Fibroblast of peridontal ligament (primary cell): Measurements from ENCODE around the gene OLFM4.

Source experiments
- DNase-seq: peaks from one replicate; pipeline ENCODE4 v3.0.0-alpha.2; 2010; ENCODE audit errors: extremely low read depth

OLFM4 gene

DNA sequence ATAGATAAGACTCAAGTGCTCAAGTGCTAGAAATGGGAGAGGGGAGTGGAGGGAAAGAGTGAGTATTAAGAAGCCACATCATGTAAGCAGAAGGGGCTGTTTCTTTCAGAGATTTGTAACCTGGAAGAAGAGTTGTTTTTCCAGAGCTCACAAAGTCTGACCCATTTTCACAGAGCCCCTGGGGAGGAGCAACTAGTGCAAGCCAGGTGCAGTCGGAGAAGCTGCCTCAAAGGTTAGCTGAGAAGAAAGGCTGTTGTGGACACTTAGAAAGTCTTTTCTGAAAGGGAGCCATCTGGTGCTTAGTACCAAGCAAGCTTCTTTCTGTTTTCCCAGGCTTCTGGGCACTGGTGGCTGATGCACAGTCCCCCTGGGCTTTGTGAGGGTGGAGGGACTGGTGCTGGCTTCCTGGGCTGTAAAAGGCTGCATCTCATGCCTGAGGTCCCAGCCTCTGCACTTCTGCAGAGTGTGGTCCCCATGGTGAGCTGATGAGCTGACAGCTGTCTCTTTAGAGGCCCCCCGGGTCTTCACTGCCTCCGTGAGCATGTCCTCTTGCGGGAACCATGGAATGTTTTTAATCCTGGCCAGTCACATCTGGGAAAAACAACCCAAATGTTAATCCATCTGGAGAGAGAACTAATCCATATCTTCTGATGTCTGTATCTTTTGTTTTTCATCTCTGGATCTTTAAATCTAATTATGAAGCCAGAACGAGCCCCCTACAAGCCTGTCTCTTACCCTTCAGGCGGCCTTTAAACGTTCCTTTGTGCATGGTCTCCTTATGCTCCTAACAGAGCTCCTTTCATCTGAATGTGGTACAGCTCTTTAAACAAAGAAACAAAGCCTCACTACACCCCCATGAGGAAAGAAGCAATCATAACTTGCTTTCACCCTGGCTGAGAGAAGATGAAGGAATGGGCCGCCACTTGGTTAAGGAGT is 40.2 kb downstream of the OLFM4 start:
- DNase-seq, result no peak

DNA sequence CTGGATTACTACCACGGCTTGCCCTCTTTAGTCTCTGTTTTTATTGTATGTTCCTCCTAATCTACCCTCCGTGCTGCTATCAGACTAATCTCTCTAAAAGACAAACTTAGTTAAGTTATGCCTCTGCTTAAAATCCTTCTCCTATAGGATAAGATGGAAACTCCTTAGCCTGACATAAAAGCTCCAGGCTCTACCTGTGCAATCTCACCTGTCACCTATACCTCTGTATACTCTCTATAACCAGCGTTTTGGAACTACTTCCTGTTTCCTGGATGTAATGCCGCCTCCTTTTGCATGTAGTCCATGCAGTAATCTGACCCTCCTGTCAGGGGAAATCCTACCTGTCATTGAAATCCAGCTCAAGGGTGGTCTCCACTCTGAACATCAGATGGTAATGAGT is 41.2 kb downstream of the OLFM4 start:
- no peak for DNase-seq

GRCh38 chr13:53073711-53074110 is 45.1 kb downstream of the OLFM4 start:
- no peak for DNase-seq

- no peak for DNase-seq
These were observed 45.5 kb downstream of the OLFM4 start for GRCh38 chr13:53074114-53074513.

DNA sequence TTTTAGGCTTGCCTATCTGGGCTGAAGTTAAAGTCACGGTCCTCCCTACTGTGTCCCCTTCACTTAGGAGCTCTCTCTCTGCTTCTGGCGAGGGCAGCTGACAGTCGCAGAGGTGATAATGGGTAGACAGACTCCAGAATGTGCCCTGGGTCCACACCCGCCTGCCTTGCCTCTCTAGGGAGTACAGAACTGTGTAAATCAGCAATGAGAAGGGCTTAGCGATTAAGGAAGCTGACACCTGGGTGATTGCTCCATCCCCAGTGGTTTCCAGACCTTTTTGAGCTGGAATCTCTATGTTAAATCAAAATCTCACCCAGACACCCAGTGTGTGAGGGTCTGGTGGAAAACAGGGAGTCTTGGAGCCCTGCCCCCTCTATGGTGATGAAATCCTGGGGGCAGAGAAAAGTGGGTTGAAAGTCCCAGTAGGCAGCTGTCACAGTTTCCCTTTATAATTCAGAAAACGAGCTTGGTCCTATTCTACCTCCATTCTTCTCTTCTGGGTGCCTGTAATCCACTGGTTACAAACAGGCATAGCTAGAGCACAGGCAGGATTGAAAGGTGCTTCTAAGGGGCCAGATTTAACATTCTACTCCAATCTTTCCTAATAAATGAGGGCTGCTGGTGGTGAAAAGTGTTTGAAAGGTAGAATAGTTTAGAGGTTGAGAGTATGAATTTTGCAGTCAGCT is 46.9 kb downstream of the OLFM4 start:
- DNase-seq, result no peak

GRCh38 chr13:53079691-53080090 is 51.1 kb downstream of the OLFM4 start:
- no peak for DNase-seq

DNA sequence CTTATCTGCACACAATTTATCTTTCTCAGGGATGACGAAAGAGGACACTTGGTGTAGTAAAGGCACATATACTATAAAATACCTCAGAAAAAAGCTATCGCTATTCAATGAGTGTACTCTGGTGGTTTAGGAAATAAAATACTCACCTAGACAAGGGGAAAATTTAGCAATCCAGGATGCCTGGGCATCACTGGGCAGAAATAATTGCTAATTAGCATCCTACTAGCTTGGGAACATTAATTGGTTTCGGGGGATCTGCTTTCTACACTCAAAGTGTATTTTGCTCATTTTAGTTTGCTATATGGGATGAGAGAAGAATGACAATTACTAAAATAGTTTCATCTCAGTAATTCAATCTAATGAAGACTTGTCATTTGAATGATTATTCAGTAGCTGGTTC is 60.3 kb downstream of the OLFM4 start:
- DNase-seq, result no peak

DNA sequence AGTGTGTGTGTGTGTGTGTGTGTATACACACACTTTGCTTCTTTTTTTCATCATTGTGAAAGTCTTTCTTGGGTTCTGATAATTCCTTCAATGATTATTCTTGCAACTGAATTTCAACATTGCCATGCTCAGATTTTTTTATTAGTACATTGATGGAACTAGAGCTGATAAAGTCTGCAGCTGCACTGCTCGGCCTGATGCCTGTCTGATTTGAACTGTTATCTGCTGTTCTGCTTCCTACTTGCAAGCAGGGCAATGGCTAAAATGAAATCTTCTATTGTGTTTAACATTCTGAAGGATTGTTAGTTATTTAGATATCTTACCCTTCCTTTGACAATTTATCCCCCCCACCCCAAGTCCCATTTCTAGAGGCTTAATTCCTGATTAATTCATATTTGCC is 61.3 kb downstream of the OLFM4 start:
- no peak for DNase-seq

DNA sequence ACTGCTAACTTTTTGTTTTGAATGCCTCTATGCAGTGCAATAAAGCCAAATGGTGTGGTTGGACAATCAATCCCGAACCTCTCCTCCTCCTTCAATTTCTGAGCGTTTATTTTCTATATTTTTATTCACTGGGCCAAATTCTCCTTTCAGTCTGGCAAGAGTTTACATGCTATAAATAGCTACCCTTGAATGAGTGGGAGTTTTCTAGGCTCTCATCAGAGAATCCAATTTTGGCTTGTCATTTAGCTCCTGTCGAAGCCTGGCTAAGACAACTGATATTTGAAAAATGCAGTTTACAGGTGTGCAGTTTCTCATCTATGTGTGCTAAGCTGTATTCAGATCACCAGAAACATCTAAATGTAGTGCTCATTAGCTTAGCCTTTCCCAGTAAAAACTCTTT is 61.8 kb downstream of the OLFM4 start:
- DNase-seq, result no peak

DNA sequence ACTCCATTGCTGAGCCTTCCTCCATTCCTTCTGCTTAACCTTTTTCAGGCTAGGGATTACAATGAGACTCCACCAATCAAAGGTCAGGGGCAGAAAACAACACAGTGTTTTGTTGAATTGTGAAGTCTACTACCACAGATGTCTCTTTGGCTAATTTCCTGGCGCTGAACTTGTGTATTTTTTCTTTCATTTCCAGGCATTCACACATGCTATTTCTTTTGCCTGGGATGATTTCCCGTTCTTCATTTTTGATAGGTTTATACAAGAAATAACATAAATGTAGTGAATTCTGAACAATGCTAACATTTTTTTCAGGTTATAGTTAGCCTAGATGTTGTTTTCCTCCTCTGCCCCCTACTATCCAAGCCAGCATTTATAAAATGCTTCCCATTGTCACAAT is 64.3 kb downstream of the OLFM4 start:
- no peak for DNase-seq

DNA sequence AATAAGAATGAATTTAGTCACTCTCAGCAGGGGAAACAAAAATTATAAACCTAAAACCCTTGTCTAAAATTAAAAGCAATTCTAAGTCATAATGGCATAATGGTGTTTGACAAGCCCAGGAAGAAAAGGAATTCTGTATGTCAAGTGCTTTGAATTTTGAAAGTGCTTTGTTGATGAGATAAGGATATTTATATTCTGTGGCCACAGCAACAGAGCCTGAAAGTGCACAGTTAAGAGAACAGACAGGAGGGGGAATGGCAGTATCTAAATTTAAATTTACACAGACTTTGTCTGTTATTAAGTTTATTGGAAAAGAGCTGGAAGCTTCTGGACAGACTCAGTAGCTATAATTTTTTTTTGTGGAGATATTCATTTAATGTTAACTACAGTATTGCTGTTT is 69.8 kb downstream of the OLFM4 start:
- DNase-seq, result no peak

GRCh38 chr13:53100394-53101063 is 71.9 kb downstream of the OLFM4 start:
- DNase-seq, result no peak
